Smooth muscle cell (in vitro differentiated cells): ENCODE data around the gene PEPD. TPM values are rescaled to one million over a fixed set of nuclear protein-coding genes. Genes with fewer than 3 reads are reported as not detected.

Source experiments
- DNase-seq: peaks from one replicate; lab custom pipeline; 2025; ENCODE audit not compliant: unreplicated experiment; lab: John Stamatoyannopoulos, UW
- H2AFZ ChIP-seq: fragments of 200-600 bp; sonication (generic); 2 replicates; pipeline ENCODE4 v1.6.0; 2016; ENCODE audit warnings: antibody characterized with exemption, low read depth, mild to moderate bottlenecking
- H3F3A ChIP-seq: fragments of 200-600 bp; sonication (generic); 2 replicates; pipeline ENCODE4 v1.6.0; 2017; ENCODE audit warnings: antibody characterized with exemption, low read depth
- H3K27ac ChIP-seq: fragments of 200-600 bp; sonication (generic); 2 replicates; pipeline ENCODE4 v1.5.1; 2016; ENCODE audit warnings: low read depth, mild to moderate bottlenecking
- H3K27me3 ChIP-seq: fragments of 200-600 bp; sonication (generic); 2 replicates; pipeline ENCODE4 v1.6.1; 2016; ENCODE audit warnings: low read depth, mild to moderate bottlenecking
- H3K36me3 ChIP-seq: fragments of 200-600 bp; sonication (generic); 2 replicates; pipeline ENCODE4 v1.5.1; 2016; ENCODE audit warnings: low read depth
- H3K4me1 ChIP-seq: fragments of 200-600 bp; sonication (generic); 2 replicates; pipeline ENCODE4 v1.5.1; 2016; ENCODE audit warnings: low read depth
- H3K4me2 ChIP-seq: fragments of 200-600 bp; sonication (generic); 2 replicates; pipeline ENCODE4 v1.6.0; 2016; ENCODE audit warnings: mild to moderate bottlenecking
- H3K4me3 ChIP-seq: fragments of 200-600 bp; sonication (generic); 2 replicates; pipeline ENCODE4 v1.5.1; 2016; ENCODE audit warnings: mild to moderate bottlenecking
- H3K79me2 ChIP-seq: fragments of 200-600 bp; sonication (generic); 2 replicates; pipeline ENCODE4 v1.6.0; 2016; ENCODE audit warnings: low read depth, mild to moderate bottlenecking
- H3K9ac ChIP-seq: fragments of 200-600 bp; sonication (generic); 2 replicates; pipeline ENCODE4 v1.6.0; 2016; ENCODE audit warnings: low read depth
- H3K9me3 ChIP-seq: fragments of 200-600 bp; sonication (generic); replicated peaks from 2 replicates; pipeline ENCODE4 v1.5.1; 2016; ENCODE audit warnings: low read depth
- H4K20me1 ChIP-seq: fragments of 200-600 bp; sonication (generic); 2 replicates; pipeline ENCODE4 v1.6.0; 2016; ENCODE audit warnings: low read depth
- WGBS: methylation state at CpG from one replicate; pipeline ENCODE4 v1.1.7; 2016; ENCODE audit warnings: low lambda C conversion rate; 5-methylcytosine and 5-hydroxymethylcytosine counted together
- polyA plus RNA-seq: library from polyadenylated mRNA; unstranded; fragments of >200 nt; fragmentation: Nextera tagmentation; extraction: Ambion mirVana; gene quantifications from 2 replicates; pipeline ENCODE4 v1.2.1, GENCODE V29; 2016
- total RNA-seq: library from RNA; depleted of rRNA; stranded (reverse); fragments of >200 nt; gene quantifications from 2 replicates; pipeline ENCODE4 v1.2.3, GENCODE V29; 2014
- TF ChIP-seq, protein P1 (sequence below): fragments of 200-600 bp; sonication (generic); IDR thresholded peaks from 2 replicates; pipeline ENCODE4 v1.5.1; 2017; ENCODE audit warnings: borderline replicate concordance, mild to moderate bottlenecking, antibody characterized with exemption; ENCODE audit not compliant: insufficient read depth, poor library complexity, severe bottlenecking

The PEPD gene
- total and polyA plus RNA-seq, 2 experiments from 2014 or later, result 57.2 to 70.4 TPM

- Histone ChIP-seq H3F3A (no peaks in the 10 kb centered on the region), H3K4me2 (no peak overlapping the region)
- no peak for DNase-seq
These were observed 177.0 kb downstream of the PEPD start for GRCh38 chr19:33344573-33344925.

GRCh38 chr19:33343859-33344572 is 177.6 kb downstream of the PEPD start:
- Histone ChIP-seq H3F3A (no peaks in the 10 kb centered on the region), H3K4me3 (no peak overlapping the region), H4K20me1 (no peaks in the 10 kb centered on the region), H3K27ac (no peak overlapping the region), H3K4me2 (no peak overlapping the region), H3K9me3 (no peaks in the 10 kb centered on the region), H3K79me2 (no peaks in the 10 kb centered on the region), H2AFZ (no peak overlapping the region), H3K4me1 (no peaks in the 10 kb centered on the region), H3K27me3 (peaks cover 28% of the 10 kb centered on the region), H3K36me3 (no peaks in the 10 kb centered on the region), H3K9ac (no peak overlapping the region)
- 46% methylated on average over 12 of the region's 12 CpGs for WGBS
- DNase-seq, result no peak
- TF ChIP-seq, protein P1, sequence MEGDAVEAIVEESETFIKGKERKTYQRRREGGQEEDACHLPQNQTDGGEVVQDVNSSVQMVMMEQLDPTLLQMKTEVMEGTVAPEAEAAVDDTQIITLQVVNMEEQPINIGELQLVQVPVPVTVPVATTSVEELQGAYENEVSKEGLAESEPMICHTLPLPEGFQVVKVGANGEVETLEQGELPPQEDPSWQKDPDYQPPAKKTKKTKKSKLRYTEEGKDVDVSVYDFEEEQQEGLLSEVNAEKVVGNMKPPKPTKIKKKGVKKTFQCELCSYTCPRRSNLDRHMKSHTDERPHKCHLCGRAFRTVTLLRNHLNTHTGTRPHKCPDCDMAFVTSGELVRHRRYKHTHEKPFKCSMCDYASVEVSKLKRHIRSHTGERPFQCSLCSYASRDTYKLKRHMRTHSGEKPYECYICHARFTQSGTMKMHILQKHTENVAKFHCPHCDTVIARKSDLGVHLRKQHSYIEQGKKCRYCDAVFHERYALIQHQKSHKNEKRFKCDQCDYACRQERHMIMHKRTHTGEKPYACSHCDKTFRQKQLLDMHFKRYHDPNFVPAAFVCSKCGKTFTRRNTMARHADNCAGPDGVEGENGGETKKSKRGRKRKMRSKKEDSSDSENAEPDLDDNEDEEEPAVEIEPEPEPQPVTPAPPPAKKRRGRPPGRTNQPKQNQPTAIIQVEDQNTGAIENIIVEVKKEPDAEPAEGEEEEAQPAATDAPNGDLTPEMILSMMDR, result no peak

More at GRCh38 chr19:33344573-33344925, 177.0 kb downstream of the PEPD start:
- Histone ChIP-seq H3K36me3 (no peaks in the 10 kb centered on the region), H3K27me3 (peaks cover 28% of the 10 kb centered on the region), H4K20me1 (no peaks in the 10 kb centered on the region), H3K4me3 (no peak overlapping the region), H3K79me2 (no peaks in the 10 kb centered on the region), H2AFZ (no peak overlapping the region), H3K27ac (no peak overlapping the region), H3K4me1 (no peaks in the 10 kb centered on the region), H3K9me3 (no peaks in the 10 kb centered on the region), H3K9ac (no peak overlapping the region)
- TF ChIP-seq, protein P1, result no peak
- WGBS, result 70% methylated on average over 4 of the region's 4 CpGs

- Histone ChIP-seq H3K27ac (no peak overlapping the region), H3K4me1 (no peaks in the 10 kb centered on the region), H4K20me1 (no peaks in the 10 kb centered on the region), H3K79me2 (no peaks in the 10 kb centered on the region), H2AFZ (no peak overlapping the region), H3K4me3 (no peak overlapping the region), H3F3A (no peaks in the 10 kb centered on the region), H3K9ac (no peak overlapping the region), H3K27me3 (peaks cover 28% of the 10 kb centered on the region), H3K4me2 (no peak overlapping the region), H3K9me3 (no peaks in the 10 kb centered on the region), H3K36me3 (no peaks in the 10 kb centered on the region)
- TF ChIP-seq, protein P1, result no peak
- no peak for DNase-seq
- 86% methylated on average over 2 of the region's 2 CpGs for WGBS
These were observed 178.3 kb downstream of the PEPD start for GRCh38 chr19:33343301-33343700.

DNA sequence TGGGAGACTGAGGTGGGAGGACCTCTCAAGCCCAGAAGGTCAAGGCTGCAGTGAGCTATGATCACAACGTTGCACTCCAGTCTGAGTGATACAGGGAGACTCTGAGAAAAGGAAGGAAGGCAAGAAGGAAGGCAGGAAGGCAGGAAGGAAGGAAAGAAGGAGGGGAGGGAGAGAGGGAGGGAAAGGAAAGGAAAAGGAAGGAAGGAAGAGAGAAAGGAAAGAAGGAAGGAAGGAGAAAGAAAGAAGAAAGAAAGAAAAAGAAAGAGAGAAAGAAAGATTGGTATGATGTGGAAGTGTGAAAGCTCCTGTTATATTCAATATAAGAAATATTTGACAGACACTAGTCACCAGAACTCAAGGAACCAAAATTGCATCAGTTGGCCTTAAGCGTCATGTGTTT is 180.6 kb downstream of the PEPD start:
- Histone ChIP-seq H3K9ac (no peak overlapping the region), H4K20me1 (no peaks in the 10 kb centered on the region), H3K9me3 (no peaks in the 10 kb centered on the region), H3F3A (no peaks in the 10 kb centered on the region), H2AFZ (no peak overlapping the region), H3K4me3 (no peak overlapping the region), H3K4me2 (no peak overlapping the region), H3K36me3 (no peaks in the 10 kb centered on the region), H3K27me3 (peaks cover 28% of the 10 kb centered on the region), H3K4me1 (no peaks in the 10 kb centered on the region), H3K27ac (no peak overlapping the region), H3K79me2 (no peaks in the 10 kb centered on the region)
- TF ChIP-seq, protein P1, result no peak
- DNase-seq, result no peak
- WGBS, result 66% methylated on average over 2 of the region's 2 CpGs
